GM12892 (cell line): Measurements from ENCODE around the gene ADCY4.

Source experiments
- POLR2A ChIP-seq: IDR thresholded peaks from 2 replicates; pipeline ENCODE4 v1.6.1; 2011; ENCODE audit warnings: low read depth, low read length, control low read depth
- TAF1 ChIP-seq: IDR thresholded peaks from 2 replicates; pipeline ENCODE4 v1.6.1; 2011; ENCODE audit warnings: low read depth, mild to moderate bottlenecking, control low read depth, low read length, borderline replicate concordance

DNA sequence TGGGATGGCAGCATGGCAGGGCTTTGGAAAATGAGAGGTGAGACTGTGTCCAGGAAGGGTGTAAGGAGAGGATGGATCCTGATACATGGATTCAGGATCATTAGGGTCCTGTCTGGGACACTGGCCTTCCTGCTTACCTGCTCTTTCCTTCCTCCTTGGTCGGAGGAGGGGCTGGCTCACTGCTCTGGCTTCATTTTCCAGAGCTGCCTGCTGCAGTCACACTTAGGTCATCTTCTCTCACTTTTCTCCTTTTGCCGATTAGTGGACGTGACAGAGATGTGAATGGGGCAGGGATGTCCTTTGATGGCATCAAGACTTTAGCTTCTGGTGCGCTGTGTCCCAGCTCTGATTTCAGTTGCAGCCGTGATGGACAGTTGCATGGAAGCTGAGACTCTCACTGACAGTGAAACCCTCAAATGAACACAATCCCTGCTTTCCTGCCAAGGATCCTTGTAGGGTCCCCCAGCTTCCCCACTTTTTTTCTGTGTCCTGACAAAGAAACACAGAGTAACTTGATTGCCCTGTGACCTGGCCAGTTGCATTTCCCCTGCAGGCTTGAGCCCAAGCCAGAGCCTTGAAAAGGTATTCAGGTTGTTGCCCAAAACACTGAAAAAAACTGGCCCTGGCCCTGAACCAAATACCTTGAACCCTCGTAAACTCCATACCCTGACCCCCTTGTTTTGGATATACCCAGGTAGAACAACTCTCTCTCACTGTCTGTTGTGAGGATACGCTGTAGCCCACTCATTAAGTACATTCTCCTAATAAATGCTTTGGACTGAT, 26.3 kb downstream of the ADCY4 start:
- TF ChIP-seq TAF1 (no peak), POLR2A (no peak)
